Measurements from ENCODE around the gene ABT1. TPM values are rescaled to one million over a fixed set of nuclear protein-coding genes. Genes with fewer than 3 reads are reported as not detected.

The ABT1 gene
- total RNA-seq, 1 experiment from 2014 or later = 19.5 TPM

DNA sequence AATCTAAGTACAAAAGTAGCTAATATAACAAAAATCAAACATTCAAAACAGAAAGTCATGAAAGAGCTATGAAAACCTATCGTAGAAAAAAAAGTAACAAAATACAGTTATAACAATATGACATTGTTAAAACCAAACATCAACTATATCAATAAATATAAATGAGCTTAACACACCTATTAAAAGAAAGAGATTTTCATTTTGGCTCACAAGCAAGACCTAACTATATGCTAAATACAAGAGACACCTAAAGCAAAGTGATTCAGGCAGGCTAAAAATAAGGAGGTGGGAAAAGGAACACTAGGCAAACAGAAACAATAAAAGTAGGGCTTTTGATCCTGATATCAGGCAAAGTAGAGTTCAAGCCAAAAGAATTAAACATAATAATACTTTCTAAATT is 49.3 kb downstream of the ABT1 start:
- intact Hi-C loops (cut with micrococcal nuclease; ENCODE audit: unreplicated experiment) = no loop called here
- no TSS peak for BruUV-seq (replicated peaks)
- H3K36me3 ChIP-seq (ENCODE audit: low read depth) = peaks cover 44% of the 10 kb centered on the region

More for the DNA sequence above, 49.3 kb downstream of the ABT1 start:
- TF ChIP-seq EZH2 (IDR thresholded peaks at IDR 0.05; ENCODE audit: low read depth) = no peak
- TF ChIP-seq, protein P1, sequence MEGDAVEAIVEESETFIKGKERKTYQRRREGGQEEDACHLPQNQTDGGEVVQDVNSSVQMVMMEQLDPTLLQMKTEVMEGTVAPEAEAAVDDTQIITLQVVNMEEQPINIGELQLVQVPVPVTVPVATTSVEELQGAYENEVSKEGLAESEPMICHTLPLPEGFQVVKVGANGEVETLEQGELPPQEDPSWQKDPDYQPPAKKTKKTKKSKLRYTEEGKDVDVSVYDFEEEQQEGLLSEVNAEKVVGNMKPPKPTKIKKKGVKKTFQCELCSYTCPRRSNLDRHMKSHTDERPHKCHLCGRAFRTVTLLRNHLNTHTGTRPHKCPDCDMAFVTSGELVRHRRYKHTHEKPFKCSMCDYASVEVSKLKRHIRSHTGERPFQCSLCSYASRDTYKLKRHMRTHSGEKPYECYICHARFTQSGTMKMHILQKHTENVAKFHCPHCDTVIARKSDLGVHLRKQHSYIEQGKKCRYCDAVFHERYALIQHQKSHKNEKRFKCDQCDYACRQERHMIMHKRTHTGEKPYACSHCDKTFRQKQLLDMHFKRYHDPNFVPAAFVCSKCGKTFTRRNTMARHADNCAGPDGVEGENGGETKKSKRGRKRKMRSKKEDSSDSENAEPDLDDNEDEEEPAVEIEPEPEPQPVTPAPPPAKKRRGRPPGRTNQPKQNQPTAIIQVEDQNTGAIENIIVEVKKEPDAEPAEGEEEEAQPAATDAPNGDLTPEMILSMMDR (conservative IDR thresholded peaks at IDR 0.05) = no peak
- POLR2A ChIA-PET (ENCODE audit: unreplicated experiment) = interaction anchor here (0.6 kb wide), 1 partner anchor 489 kb away, joined by 4 read pairs; no protein-coding TSS in a partner anchor
- H4K20me1 ChIP-seq (ENCODE audit: insufficient read depth) = no peaks in the 10 kb centered on the region
- no peak overlapping the region for H3K4me3 ChIP-seq
- no peaks in the 10 kb centered on the region for H3K27me3 ChIP-seq (ENCODE audit: insufficient read depth, low read depth)
- no peak overlapping the region for H3K4me2 ChIP-seq
- DNase-seq = no peak
- no peak overlapping the region for H2AFZ ChIP-seq
- H3K9me2 ChIP-seq (ENCODE audit: insufficient read depth) = no peaks in the 10 kb centered on the region
- CTCF ChIA-PET = no interaction called here
- H3K27ac ChIP-seq = no peak overlapping the region
- no peaks in the 10 kb centered on the region for H3K4me1 ChIP-seq (replicated peaks; ENCODE audit: insufficient read depth)
- peaks cover 18% of the 10 kb centered on the region for H3K79me2 ChIP-seq (ENCODE audit: low read depth)
- peaks cover 39% of the 10 kb centered on the region; the same call in 1 of the 2 replicates for H3K9me3 ChIP-seq (ENCODE audit: insufficient read depth, low read depth)
- no peaks in the 10 kb centered on the region for H3F3A ChIP-seq (ENCODE audit: insufficient read depth, low read depth)

Other genes with a start within 250 kb of the ABT1 start
- 28.7 and 32.9 TPM in 2 replicates for gene BTN3A2, start 231.8 kb upstream of the ABT1 start, total RNA-seq (2021)
- gene BTN2A2, start 213.8 kb upstream of the ABT1 start, total RNA-seq (2021) = 20.7 and 23.4 TPM in 2 replicates
- gene BTN3A1, start 194.7 kb upstream of the ABT1 start, total RNA-seq (2021) = 28.3 and 30.4 TPM in 2 replicates
- 26.2 and 29.8 TPM in 2 replicates for gene BTN3A3, start 156.4 kb upstream of the ABT1 start, total RNA-seq (2021)
- gene BTN2A1, start 139.0 kb upstream of the ABT1 start, total RNA-seq (2021) = 19.5 and 23.4 TPM in 2 replicates
- not detected in 2 replicates for gene BTN1A1, start 96.7 kb upstream of the ABT1 start, total RNA-seq (2021)
- gene HMGN4, start 58.6 kb upstream of the ABT1 start, total RNA-seq (2021) = 86.9 and 90.5 TPM in 2 replicates
- 23.0 and 28.2 TPM in 2 replicates for gene ZNF322, start 62.8 kb downstream of the ABT1 start, total RNA-seq (2021)